ENCODE data around the gene SLC39A3. TPM values are rescaled to one million over a fixed set of nuclear protein-coding genes. Genes with fewer than 3 reads are reported as not detected.

The SLC39A3 gene
- total RNA-seq, 1 donor from 2014 or later = 26.7 TPM

- no peak overlapping the region for H3K4me3 ChIP-seq
- intact Hi-C loops (cut with DNase I) = no loop called here
- H3K9me3 ChIP-seq = no peaks in the 10 kb centered on the region
- peaks cover 5% of the 10 kb centered on the region for H3K27me3 ChIP-seq
- no peaks in the 10 kb centered on the region for H3K4me1 ChIP-seq
- no peak for TF ChIP-seq CTCF (IDR thresholded peaks at IDR 0.05)
- ATAC-seq (no peak), DNase-seq (no peak)
- no peak overlapping the region for H3K27ac ChIP-seq
- H3K36me3 ChIP-seq = peaks cover 21% of the 10 kb centered on the region
Measured at GRCh38 chr19:2750808-2751437, 11.1 kb upstream of the SLC39A3 start.

DNA sequence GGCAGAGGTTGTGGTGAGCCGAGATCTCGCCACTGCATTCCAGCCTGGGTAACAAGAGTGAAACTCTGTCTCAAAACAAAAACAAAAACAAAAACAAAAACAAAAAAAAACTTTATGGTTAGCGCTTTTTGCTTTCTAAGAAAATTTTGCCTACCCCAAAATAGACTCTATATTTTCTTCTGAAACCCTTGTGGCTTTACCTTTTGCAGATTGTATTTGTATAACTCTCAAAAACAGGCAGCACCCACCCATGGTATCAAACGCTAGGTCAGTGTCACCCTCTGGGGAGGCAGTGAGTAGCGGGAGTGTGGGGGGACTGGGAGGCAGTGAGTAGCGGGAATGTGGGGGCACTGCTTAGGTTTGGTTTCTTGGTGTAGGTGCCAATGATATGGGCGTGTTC, 7.5 kb upstream of the SLC39A3 start:
- H3K27me3 ChIP-seq = peaks cover 5% of the 10 kb centered on the region
- H3K27ac ChIP-seq = no peak overlapping the region
- ATAC-seq (no peak), DNase-seq (no peak)
- no peak for TF ChIP-seq CTCF (IDR thresholded peaks at IDR 0.05)
- H3K9me3 ChIP-seq = no peaks in the 10 kb centered on the region
- no peaks in the 10 kb centered on the region for H3K36me3 ChIP-seq
- no peaks in the 10 kb centered on the region for H3K4me1 ChIP-seq
- intact Hi-C loops (cut with DNase I) = no loop called here
- no peak overlapping the region for H3K4me3 ChIP-seq

DNA sequence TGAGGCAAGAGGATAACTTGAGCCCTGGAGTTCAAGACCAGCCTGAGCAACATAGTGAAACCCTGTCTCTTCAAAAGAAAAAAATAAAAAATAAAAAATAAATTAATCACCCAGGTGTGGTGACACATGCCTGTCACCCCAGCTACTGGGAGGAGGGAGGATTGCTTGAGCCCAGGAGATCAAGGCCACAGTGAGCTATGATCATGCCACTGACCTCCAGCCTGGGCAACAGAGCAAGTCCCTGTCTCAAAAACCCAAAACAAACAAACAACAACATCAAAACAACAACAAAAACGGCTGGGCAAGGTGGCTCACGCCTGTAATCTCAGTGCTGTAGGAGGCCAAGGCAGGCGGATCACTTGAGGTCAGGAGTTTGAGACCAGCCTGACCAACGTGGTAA, 4.3 kb upstream of the SLC39A3 start:
- no peak for TF ChIP-seq CTCF (IDR thresholded peaks at IDR 0.05)
- H3K27ac ChIP-seq = no peak overlapping the region
- ATAC-seq (no peak), DNase-seq (no peak)
- H3K4me3 ChIP-seq = no peak overlapping the region
- H3K36me3 ChIP-seq = no peaks in the 10 kb centered on the region
- no peaks in the 10 kb centered on the region for H3K9me3 ChIP-seq
- intact Hi-C loops (cut with DNase I) = loop anchor here (5.0 kb wide), 1 partner anchor 97 kb away; no protein-coding TSS in a partner anchor
- H3K4me1 ChIP-seq = no peaks in the 10 kb centered on the region
- H3K27me3 ChIP-seq = peaks cover 5% of the 10 kb centered on the region

DNA sequence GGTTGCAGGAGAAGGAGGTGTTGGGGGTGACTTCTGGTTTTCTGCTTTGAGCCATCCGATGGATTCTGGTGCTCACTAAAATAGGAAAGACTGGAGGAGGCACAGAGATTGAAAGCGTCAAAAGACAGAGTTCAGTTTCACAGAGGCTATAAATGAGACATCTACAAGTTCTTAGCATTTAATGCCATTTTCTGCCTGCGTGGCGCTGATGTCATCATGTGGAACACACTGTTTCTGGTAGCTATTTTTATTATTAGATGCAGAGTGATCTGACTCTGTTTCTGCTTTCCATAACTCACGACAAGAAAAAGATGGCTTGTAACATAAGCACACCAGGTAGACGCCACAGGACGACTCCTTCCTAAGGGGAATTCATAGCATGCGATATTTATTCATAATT, 3.3 kb upstream of the SLC39A3 start:
- H3K4me1 ChIP-seq = no peaks in the 10 kb centered on the region
- intact Hi-C loops (cut with DNase I) = loop anchor here (5.0 kb wide), 1 partner anchor 96 kb away; no protein-coding TSS in a partner anchor
- no peaks in the 10 kb centered on the region for H3K36me3 ChIP-seq
- ATAC-seq (no peak), DNase-seq (no peak)
- TF ChIP-seq CTCF (IDR thresholded peaks at IDR 0.05) = no peak
- H3K4me3 ChIP-seq = no peak overlapping the region
- no peaks in the 10 kb centered on the region for H3K9me3 ChIP-seq
- no peak overlapping the region for H3K27ac ChIP-seq
- H3K27me3 ChIP-seq = no peaks in the 10 kb centered on the region

DNA sequence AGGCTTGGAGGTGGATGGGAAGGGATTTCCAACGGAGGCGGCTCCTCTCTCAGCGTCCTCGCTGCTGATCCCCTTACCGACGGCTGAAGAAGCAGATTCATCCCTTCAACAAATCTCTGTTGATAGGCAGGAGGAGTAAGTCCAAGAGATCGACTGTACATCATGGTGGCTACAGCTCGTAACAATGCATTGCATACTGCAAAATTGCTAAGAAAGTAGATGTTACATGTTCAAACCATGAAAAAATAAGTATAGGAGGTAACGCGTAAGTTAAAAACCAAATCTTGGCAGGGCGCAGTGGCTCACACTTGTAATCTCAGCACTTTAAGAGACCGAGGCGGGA, 468 bp upstream of the SLC39A3 start:
- ATAC-seq (no peak), DNase-seq (no peak)
- Histone ChIP-seq H3K36me3 (peaks cover 9% of the 10 kb centered on the region), H3K4me3 (no peak overlapping the region), H3K9me3 (no peaks in the 10 kb centered on the region), H3K27ac (no peak overlapping the region), H3K4me1 (no peaks in the 10 kb centered on the region), H3K27me3 (no peaks in the 10 kb centered on the region)
- no peak for TF ChIP-seq CTCF (IDR thresholded peaks at IDR 0.05)
- intact Hi-C loops (cut with DNase I) = loop anchor here (5.0 kb wide), 1 partner anchor 93 kb away; no protein-coding TSS in a partner anchor

Data from upper lobe of right lung (tissue), 1 donor.